ENCODE results near the gene ARL6IP6.
"Not testable (repeated sequence)": the region's sequence is repeated elsewhere in the genome, so short reads cannot be mapped to it uniquely, and the experiment has no call there.

The ARL6IP6 gene

GRCh38 chr2:152722639-152723038 is 4.2 kb downstream of the ARL6IP6 start:
- DNase-seq (ENCODE audit: low read depth in 1 of 2, low spot score in 1 of 2) = not testable (repeated sequence)

DNA sequence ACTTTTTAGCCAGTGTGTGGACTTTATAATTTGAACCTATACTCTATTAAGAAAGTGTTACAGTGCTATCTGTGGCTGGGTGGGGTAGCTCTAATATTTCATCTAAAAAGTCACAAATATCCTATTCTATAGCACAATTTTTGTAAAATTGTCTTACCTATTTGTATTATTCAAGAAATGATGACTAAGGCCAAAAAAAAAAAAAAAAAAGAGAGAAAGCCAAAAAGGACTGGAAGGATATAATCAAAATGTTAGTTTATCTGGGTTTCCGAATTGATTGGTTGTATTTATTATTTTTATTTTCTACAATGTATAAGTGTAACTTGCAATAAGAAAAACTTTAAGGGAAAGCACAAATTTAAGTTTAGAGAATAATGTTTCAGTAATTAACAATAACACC is 5.5 kb downstream of the ARL6IP6 start:
- no peak for DNase-seq (ENCODE audit: low read depth in 1 of 2, low spot score in 1 of 2)

GRCh38 chr2:152729844-152730243 is 11.4 kb downstream of the ARL6IP6 start:
- no peak for DNase-seq (ENCODE audit: low read depth in 1 of 2, low spot score in 1 of 2)

DNA sequence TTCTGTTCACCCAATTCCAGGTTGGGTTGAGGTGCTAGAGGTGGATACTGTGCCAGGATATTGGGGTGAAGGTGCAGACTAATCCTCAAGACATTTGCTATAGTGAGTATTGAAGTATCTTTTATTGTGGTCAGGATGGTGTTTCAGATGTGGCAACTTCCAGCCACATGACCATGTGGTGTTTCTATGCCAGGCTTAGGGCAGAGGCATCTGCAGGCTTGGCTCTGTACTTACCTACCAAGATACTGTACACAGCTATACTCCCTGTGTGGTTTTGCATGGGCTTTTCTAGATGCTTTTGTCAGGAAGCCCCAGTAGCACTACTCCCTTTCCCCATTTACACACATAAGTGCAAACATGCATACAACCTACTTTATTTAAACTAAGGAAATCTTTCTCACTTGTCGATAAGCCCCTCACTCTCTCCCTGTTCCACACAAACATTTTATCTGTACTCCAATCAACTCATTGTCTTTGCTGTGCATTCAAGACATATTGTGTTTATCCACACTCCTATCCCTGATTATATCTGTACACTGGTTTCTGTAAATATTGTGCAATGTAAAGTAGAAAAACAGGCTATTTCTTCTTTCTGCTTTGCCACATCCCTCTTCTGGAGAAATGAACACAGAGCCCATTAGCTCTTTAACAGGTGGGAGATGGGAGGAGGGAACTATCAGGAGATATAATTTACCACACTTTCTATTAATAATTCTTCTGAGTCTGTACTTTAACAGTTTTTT is 12.3 kb downstream of the ARL6IP6 start:
- no peak for DNase-seq (ENCODE audit: low read depth in 1 of 2, low spot score in 1 of 2)

GRCh38 chr2:152737509-152737908 is 19.1 kb downstream of the ARL6IP6 start:
- DNase-seq (ENCODE audit: low read depth in 1 of 2, low spot score in 1 of 2) = not testable (repeated sequence)

GRCh38 chr2:152738438-152738837 is 20.0 kb downstream of the ARL6IP6 start:
- DNase-seq (ENCODE audit: low read depth in 1 of 2, low spot score in 1 of 2) = no peak

DNA sequence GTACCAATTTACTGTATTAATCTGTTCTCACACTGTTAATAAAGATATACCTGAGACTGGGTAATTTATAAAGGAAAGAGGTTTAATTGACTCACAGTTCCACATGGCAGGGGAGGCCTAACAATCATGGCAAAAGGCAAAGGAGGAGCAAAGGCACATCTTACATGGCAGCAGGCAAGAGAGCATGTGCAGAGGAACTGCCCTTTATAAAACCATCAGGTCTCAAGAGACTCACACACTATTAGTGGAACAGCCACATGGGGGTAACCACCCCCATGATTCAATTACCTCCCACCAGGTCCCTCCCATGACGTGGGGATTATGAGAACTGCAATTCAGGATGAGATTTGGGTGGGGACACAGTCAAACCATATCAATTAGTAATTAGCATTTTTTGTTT is 21.3 kb downstream of the ARL6IP6 start:
- DNase-seq (ENCODE audit: low read depth in 1 of 2, low spot score in 1 of 2) = not testable (repeated sequence)

- no peak for DNase-seq (ENCODE audit: low read depth in 1 of 2, low spot score in 1 of 2)
Observed at GRCh38 chr2:152740743-152741328, 22.4 kb downstream of the ARL6IP6 start.

DNA sequence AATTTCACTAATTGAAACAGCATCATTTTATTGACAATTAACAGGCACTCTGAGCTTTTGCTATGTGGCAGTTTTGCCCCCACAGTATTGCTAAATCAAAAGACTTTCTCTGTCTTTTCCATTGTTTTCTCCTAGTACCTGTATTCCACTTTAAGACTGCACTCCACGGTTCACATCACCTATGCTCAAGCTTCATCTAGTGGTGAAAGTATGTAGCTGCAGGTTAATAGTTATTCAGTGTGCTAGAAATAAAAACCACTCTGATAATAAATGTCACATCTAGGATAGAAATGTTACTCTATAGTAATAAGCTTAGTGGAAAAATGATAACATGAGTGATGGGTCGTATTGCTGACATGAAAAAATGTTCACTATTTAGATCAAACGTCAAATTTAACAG is 24.6 kb downstream of the ARL6IP6 start:
- DNase-seq (ENCODE audit: low read depth in 1 of 2, low spot score in 1 of 2) = no peak

DNA sequence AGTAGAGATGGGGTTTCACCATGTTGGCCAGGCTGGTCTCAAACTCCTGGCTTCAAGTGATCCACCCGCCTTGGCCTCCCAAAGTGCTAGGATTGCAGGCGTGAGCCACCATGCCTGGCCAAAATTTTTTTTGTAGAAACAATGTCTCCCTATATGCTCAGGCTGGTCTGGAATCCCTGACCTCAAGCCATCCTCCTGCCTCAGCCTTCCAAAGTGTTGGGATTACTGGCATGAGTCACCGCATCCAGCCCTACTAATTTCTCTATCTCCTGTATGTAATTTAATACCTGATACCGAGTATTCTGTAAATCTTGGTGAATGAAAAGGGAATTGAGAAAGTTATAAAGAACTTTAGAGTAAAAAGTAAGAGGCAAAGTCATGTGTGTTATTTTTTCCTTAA is 29.3 kb downstream of the ARL6IP6 start:
- DNase-seq (ENCODE audit: low read depth in 1 of 2, low spot score in 1 of 2) = not testable (repeated sequence)

DNA sequence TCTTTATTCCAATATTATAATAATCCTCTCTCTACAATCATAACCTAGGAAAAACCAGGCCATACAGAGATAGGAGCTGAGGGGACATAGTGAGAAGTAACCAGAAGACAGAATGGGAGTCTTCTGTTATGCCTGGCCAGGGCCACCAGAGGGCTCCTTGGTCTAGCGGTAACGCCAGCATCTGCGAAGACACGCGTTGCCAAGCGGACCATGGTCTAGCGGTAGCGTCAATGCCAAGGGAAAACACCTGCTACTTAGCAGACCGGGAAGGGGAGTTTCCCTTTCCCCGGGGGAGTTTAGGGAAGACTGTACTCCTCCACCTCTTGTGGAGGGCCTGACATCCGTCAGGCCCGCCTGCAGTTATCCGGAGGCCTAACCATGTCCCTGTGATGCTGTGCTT is 36.6 kb downstream of the ARL6IP6 start:
- DNase-seq (ENCODE audit: low read depth in 1 of 2, low spot score in 1 of 2) = no peak

DNA sequence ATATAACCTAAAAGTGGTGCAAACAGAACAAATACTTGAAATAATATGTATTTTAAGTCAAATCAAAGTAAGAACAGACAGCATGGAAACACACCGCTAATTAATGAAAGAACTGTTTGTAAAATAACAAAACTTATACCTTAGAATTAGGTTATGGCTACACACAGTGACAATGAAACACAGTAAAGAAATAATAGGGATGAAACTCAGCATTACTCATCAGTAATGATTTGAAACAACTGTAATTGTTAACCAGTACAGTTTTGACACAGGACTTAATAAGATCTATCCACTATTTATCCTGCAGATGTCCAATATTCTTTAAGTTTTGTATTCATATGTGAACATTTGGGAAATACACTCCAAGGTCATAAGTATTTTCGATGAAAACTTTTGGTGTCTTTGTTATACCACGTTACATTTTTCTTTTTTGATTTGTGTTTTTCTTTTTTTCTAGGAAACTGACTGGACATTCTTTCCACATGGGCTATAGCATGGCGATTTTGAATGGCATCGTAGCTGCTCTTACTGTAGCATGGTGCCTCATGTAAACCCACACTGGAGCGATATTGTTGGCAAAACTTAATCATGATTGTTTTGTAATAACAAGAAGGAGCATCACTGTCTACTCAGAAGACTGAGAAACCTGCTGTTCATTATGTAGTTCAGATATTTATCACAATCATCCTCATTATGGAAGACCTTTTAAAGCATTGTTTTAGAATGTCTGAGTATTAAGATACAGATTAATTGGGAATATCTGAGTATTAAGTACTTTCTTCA is 41.1 kb downstream of the ARL6IP6 start:
- no peak for DNase-seq (ENCODE audit: low read depth in 1 of 2, low spot score in 1 of 2)

- DNase-seq (ENCODE audit: low read depth in 1 of 2, low spot score in 1 of 2) = no peak
Observed at GRCh38 chr2:152761214-152761613, 42.8 kb downstream of the ARL6IP6 start.

DNA sequence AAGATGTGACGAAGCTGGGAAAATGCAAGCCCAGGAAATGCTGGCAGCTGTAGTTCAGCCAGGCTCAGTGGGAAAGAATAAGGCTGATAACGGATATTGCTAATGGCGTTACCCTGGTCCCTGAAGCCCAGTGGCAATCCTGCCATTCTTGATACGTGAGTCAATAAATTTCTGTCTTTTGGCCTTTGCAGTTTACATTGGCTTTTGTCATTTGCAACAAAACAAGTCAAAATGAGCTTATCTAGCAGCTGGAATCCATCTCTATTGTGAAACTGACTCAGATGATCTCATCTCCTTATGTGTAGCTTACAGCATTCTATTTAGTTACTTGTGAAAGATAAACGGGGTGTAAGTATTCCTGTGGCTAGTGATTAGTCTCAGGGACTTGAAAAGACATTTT is 43.8 kb downstream of the ARL6IP6 start:
- DNase-seq (ENCODE audit: low read depth in 1 of 2, low spot score in 1 of 2) = no peak

DNA sequence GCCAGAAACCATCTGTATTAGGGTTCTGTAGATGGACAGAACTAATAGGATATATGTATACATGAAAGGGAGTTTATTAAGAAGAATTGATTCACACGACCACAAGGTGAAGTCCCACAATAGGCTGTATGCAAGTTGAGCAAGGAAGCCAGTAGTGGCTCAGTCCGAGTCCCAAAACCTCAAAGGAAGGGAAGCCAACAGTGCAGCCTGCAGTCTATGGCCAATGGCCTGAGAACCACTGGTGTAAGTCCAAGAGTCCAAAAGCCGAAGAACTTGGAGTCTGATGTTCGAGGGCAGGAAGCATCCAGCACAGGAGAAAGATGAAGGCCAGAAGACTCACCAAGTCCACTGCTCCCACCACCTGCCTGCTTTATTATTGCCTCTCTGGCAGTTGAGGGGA is 44.8 kb downstream of the ARL6IP6 start:
- not testable (repeated sequence) for DNase-seq (ENCODE audit: low read depth in 1 of 2, low spot score in 1 of 2)

DNA sequence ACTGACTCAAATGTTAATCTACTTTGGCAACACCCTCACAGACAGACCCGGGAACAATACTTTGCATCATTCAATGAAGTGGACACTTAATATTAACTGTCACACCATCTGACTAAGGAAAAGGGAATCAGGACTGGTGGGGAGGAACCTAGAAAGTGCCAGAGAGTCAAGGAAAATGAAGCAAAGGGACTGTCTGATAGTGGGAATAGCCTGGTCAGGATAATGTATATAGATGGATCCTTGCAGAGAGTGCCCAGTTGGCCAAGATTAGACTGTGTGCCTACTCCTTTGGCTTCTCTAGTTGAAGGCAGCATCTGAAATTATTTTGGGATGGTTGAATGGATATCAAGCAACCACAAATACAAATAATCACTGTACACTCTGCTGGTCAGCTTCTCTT is 45.2 kb downstream of the ARL6IP6 start:
- no peak for DNase-seq (ENCODE audit: low read depth in 1 of 2, low spot score in 1 of 2)

DNA sequence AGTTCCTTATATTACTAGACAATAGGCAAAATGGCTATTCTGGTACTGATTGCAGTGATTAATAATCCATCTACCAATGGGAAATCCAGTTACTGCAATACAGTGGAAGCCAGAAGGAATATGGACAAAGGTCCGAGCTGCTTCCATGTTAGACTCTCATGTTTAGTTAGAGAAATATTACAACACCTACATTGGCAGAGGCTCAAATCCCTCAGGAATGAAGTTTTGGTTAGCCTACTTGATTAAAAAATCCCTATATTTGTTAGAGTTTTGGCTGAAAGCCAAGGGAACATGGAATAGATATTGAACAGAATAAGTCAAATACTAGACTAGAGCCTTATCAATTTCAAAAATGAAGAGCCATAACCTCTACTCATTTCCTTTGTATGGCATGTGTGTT is 48.5 kb downstream of the ARL6IP6 start:
- no peak for DNase-seq (ENCODE audit: low read depth in 1 of 2, low spot score in 1 of 2)

- DNase-seq (ENCODE audit: low read depth in 1 of 2, low spot score in 1 of 2) = no peak
Observed at GRCh38 chr2:152781175-152781574, 62.8 kb downstream of the ARL6IP6 start.

GRCh38 chr2:152782171-152782570 is 63.8 kb downstream of the ARL6IP6 start:
- DNase-seq (ENCODE audit: low read depth in 1 of 2, low spot score in 1 of 2) = no peak

GRCh38 chr2:152790883-152791282 is 72.5 kb downstream of the ARL6IP6 start:
- no peak for DNase-seq (ENCODE audit: low read depth in 1 of 2, low spot score in 1 of 2)

DNA sequence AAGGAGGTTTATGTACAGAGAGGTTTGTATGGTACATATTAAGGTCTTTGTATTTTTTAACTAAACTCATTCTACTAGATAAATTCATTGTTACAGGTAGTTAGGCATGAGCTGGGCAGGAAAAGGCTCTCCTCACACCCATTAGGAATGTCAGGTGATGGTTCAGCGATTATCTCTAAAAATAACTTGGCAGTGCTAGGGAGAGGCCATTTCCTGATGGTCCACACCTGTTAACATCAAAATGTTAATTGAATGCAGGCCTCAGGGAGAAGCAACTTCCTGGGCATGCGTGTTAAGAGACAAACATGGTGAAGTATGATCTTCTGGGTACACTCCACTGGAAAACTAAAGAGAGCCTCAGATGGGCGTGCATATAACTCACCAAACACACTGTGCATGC is 73.6 kb downstream of the ARL6IP6 start:
- DNase-seq (ENCODE audit: low read depth in 1 of 2, low spot score in 1 of 2) = no peak

GRCh38 chr2:152792974-152793373 is 74.6 kb downstream of the ARL6IP6 start:
- no peak for DNase-seq (ENCODE audit: low read depth in 1 of 2, low spot score in 1 of 2)

Measured in activated CD4-positive, alpha-beta T cell treated with anti-CD3 and anti-CD28 coated beads, Interleukin-2, amount 50 U/mL, for 24 hours (primary cell).